ENCODE data around the gene HSPG2.

DNA sequence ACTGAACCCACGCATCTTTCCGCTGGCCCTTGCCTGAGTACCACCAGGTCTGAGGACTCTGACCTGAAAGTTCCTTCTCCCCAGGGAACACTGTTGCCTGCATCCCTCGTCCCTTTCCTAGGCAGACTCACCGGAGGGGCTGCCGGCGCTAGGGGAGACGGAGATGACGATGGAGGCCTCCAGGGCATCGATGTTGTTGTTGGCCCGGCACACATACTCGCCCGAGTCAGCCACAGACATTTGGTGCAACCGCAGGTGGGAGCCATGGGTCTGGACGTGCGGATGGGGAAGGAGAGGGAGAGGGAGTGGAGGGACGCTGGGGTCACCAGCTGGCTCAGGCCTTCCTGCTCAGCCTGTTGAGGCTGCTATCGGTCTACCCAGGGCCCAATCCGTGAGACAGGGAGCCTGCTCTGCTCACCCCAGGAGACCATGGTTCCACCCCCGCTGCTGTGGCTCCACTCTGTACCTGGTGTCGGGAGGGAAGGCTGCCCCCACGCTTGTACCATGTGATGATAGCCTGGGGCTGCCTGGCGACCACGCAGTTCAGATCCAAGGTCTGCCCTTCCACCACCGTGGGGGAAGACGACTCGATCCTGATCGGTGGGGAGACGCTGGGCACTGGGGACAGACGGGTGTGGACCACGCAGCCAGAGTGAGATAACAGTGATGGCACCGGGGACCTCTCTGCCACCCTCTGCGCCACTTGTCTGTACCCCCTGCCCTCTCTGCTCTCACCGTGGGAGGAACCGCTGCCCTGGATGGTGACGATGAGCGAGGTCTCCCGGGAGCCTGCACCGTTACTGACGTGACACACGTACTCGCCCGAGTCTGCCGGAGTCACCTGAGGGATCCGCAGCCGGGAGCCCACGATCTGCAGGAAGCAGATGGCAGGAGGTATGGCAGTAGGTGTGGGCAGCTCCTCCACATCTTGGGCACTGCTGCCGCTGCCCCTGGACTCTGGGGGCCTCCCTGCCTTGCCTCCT, 89.6 kb downstream of the HSPG2 start:
- no peak for TF ChIP-seq TAF1 (IDR thresholded peaks at IDR 0.05; ENCODE audit: borderline replicate concordance, low read depth, low read length)
- TF ChIP-seq POLR2A (IDR thresholded peaks at IDR 0.05; ENCODE audit: low read depth, low read length), result no peak
